Sigmoid colon (tissue), 7 donors: Measurements from ENCODE around the gene OR10A7. TPM values are rescaled to one million over a fixed set of nuclear protein-coding genes. Genes with fewer than 3 reads are reported as not detected.

ENCODE experiments used
- DNase-seq: peaks from one replicate; pipeline ENCODE4 v3.0.0-alpha.2; 2019
- H3K27ac ChIP-seq, 4 donors: fragments of 200-600 bp; sonication (generic); one replicate each; pipeline ENCODE4 v1.5.1; 2016 to 2019; ENCODE audit warnings: mild to moderate bottlenecking in 1 of 4
- H3K27me3 ChIP-seq, 3 donors: fragments of 200-600 bp; sonication (generic); one replicate each; pipeline ENCODE4 v1.5.1; 2019; ENCODE audit warnings: mild to moderate bottlenecking in 1 of 3
- H3K36me3 ChIP-seq, 4 donors: fragments of 200-600 bp; sonication (generic); one replicate each; pipeline ENCODE4 v1.5.1; 2016 to 2019
- H3K4me1 ChIP-seq, 4 donors: fragments of 200-600 bp; sonication (generic); one replicate each; pipeline ENCODE4 v1.5.1; 2017 to 2019
- H3K4me3 ChIP-seq, 4 donors: fragments of 200-600 bp; sonication (generic); one replicate each; pipeline ENCODE4 v1.5.1; 2017 to 2019; ENCODE audit warnings: mild to moderate bottlenecking in 2 of 4, moderate library complexity in 1 of 4
- H3K9me3 ChIP-seq, 4 donors: fragments of 200-600 bp in 3 of 4; sonication (generic) in 3 of 4; one replicate each; pipeline versions ENCODE4 v1.5.1 to v1.6.1; 2013 to 2019
- CTCF ChIP-seq, 4 experiments: fragments of 450-650 bp in 3 of 4; fragments of 200-600 bp in 1 of 4; IDR thresholded peaks; one replicate each; pipeline ENCODE4 v1.5.1; 2016 to 2019; ENCODE audit warnings: antibody characterized with exemption in 4 of 4, mild to moderate bottlenecking in 3 of 4, moderate library complexity in 2 of 4
- EP300 ChIP-seq, 4 donors: sonication (generic); formaldehyde crosslinking; IDR thresholded peaks; one replicate each; pipeline ENCODE4 v1.6.1; 2017; ENCODE audit warnings: antibody characterized with exemption in 4 of 4
- POLR2A ChIP-seq, 2 donors: fragments of 450-650 bp; IDR thresholded peaks; one replicate each; pipeline ENCODE4 v1.6.1; 2016; ENCODE audit warnings: antibody characterized with exemption in 2 of 2, mild to moderate bottlenecking in 2 of 2, moderate library complexity in 2 of 2
- POLR2AphosphoS5 ChIP-seq, 4 donors: sonication (generic); formaldehyde crosslinking; IDR thresholded peaks; one replicate each; pipeline ENCODE4 v1.6.1; 2017; ENCODE audit warnings: antibody characterized with exemption in 4 of 4
- WGBS, 2 donors: extraction: QIAGEN DNeasy Blood & Tissue Kit; methylation state at CpG; one replicate each; pipeline ENCODE4 v1.1.7; 2013; 5-methylcytosine and 5-hydroxymethylcytosine counted together
- intact Hi-C: fragments of 100-400 bp; cut with DNase I; formaldehyde crosslinking; loops from one replicate; pipeline ENCODE4 v1.15.1; 2023
- polyA plus RNA-seq, 3 donors: library from polyadenylated mRNA; stranded (reverse); fragments of 200-250 nt; gene quantifications; one replicate each; pipeline ENCODE4 v1.2.3, GENCODE V29; 2013
- total RNA-seq, 4 donors: library from RNA; depleted of rRNA; stranded (reverse); fragments of >200 nt; gene quantifications; one replicate each; pipeline ENCODE4 v1.1.0, GENCODE V29; 2016
- donor health status: healthy with polysubstance abuse.
- donor health status: Bipolar disorder and iron deficiency.
- donor health status: healthy.

The OR10A7 gene
- total and polyA plus RNA-seq, 7 donors: not detected

- H3K27ac ChIP-seq: no peak overlapping the region
- WGBS, 2 donors: 55 to 65% methylated on average over 2 of the region's 2 CpGs
- no peaks in the 10 kb centered on the region for H3K36me3 ChIP-seq
- H3K27me3 ChIP-seq: no peaks in the 10 kb centered on the region
- intact Hi-C loops: no loop called here
- no peak for TF ChIP-seq POLR2AphosphoS5 (IDR thresholded peaks at IDR 0.05)
- TF ChIP-seq POLR2A (IDR thresholded peaks at IDR 0.05): no peak
- no peak for TF ChIP-seq CTCF (IDR thresholded peaks at IDR 0.05)
- TF ChIP-seq EP300 (IDR thresholded peaks at IDR 0.05): no peak
- no peak for DNase-seq
- no peak overlapping the region for H3K4me3 ChIP-seq
- H3K9me3 ChIP-seq: no peaks in the 10 kb centered on the region
- no peaks in the 10 kb centered on the region for H3K4me1 ChIP-seq
These were observed 37.5 kb downstream of the OR10A7 start for GRCh38 chr12:55258303-55258702.

Other genes with a start within 250 kb of the OR10A7 start
- 1 to 10 TPM in 2 of 4 donors, under 1 TPM in 2; 0.83 to 2.9 (median 1.4) TPM for gene TESPA1, start 236.3 kb upstream of the OR10A7 start, total RNA-seq
- gene TESPA1, start 236.3 kb upstream of the OR10A7 start, polyA plus RNA-seq: 10 to 100 TPM in 1 of 3 donors, 1 to 10 TPM in 1, under 1 TPM in 1; 0.23 to 10.3 (median 3.0) TPM
- gene NEUROD4, start 201.1 kb upstream of the OR10A7 start, total RNA-seq: not detected
- gene NEUROD4, start 201.1 kb upstream of the OR10A7 start, polyA plus RNA-seq: not detected
- not detected for gene OR9K2, start 94.6 kb upstream of the OR10A7 start, total RNA-seq
- not detected for gene OR9K2, start 94.6 kb upstream of the OR10A7 start, polyA plus RNA-seq
- not detected for gene OR6C74, start 23.6 kb downstream of the OR10A7 start, total RNA-seq
- gene OR6C74, start 23.6 kb downstream of the OR10A7 start, polyA plus RNA-seq: not detected
- gene OR6C6, start 75.5 kb downstream of the OR10A7 start, total RNA-seq: not detected
- gene OR6C6, start 75.5 kb downstream of the OR10A7 start, polyA plus RNA-seq: not detected
- gene OR6C1, start 93.3 kb downstream of the OR10A7 start, total RNA-seq: not detected
- gene OR6C1, start 93.3 kb downstream of the OR10A7 start, polyA plus RNA-seq: not detected
- not detected for gene OR6C3, start 109.7 kb downstream of the OR10A7 start, total RNA-seq
- gene OR6C3, start 109.7 kb downstream of the OR10A7 start, polyA plus RNA-seq: not detected
- not detected for gene OR6C75, start 141.9 kb downstream of the OR10A7 start, total RNA-seq
- gene OR6C75, start 141.9 kb downstream of the OR10A7 start, polyA plus RNA-seq: not detected
- not detected for gene OR6C65, start 179.5 kb downstream of the OR10A7 start, total RNA-seq
- gene OR6C65, start 179.5 kb downstream of the OR10A7 start, polyA plus RNA-seq: not detected
- not detected for gene OR6C76, start 205.2 kb downstream of the OR10A7 start, total RNA-seq
- not detected for gene OR6C76, start 205.2 kb downstream of the OR10A7 start, polyA plus RNA-seq
- gene OR6C2, start 223.1 kb downstream of the OR10A7 start, total RNA-seq: not detected
- gene OR6C2, start 223.1 kb downstream of the OR10A7 start, polyA plus RNA-seq: not detected
- not detected for gene OR6C70, start 249.1 kb downstream of the OR10A7 start, total RNA-seq
- not detected for gene OR6C70, start 249.1 kb downstream of the OR10A7 start, polyA plus RNA-seq